NCI-H524 (cell line): Measurements from ENCODE around the gene C15orf62.

Experiments used
- DNase-seq, 2 experiments: peaks; one replicate each; lab custom pipeline; 2025; lab: John Stamatoyannopoulos, UW

The C15orf62 gene

GRCh38 chr15:40769274-40770146, at the start of gene C15orf62:
Gene C15orf62, plus strand, starts transcription at chr15:40769980. Its CDS starts 516 bp downstream, at chr15:40770496.
- DNase-seq: peak; percentile 50 to 71

- DNase-seq: no peak
Measured at GRCh38 chr15:40721701-40722100, 48.1 kb upstream of the C15orf62 start.

GRCh38 chr15:40722354-40722753, 47.4 kb upstream of the C15orf62 start:
- no peak for DNase-seq

- DNase-seq: no peak
Measured at GRCh38 chr15:40722934-40723333, 46.8 kb upstream of the C15orf62 start.

GRCh38 chr15:40723919-40724318, 45.9 kb upstream of the C15orf62 start:
- no peak for DNase-seq

- no peak for DNase-seq
Measured at GRCh38 chr15:40731034-40731433, 38.7 kb upstream of the C15orf62 start.

- DNase-seq: no peak
Measured at GRCh38 chr15:40736575-40736974, 33.2 kb upstream of the C15orf62 start.

- no peak for DNase-seq
Measured at GRCh38 chr15:40737048-40737447, 32.7 kb upstream of the C15orf62 start.

GRCh38 chr15:40739047-40739446, 30.7 kb upstream of the C15orf62 start:
- peak in 1 of 2 experiments; percentile 22 for DNase-seq

GRCh38 chr15:40739854-40740253, 29.9 kb upstream of the C15orf62 start:
- no peak for DNase-seq

GRCh38 chr15:40743485-40743901, 26.3 kb upstream of the C15orf62 start:
- no peak for DNase-seq

- DNase-seq: no peak
Measured at GRCh38 chr15:40743921-40744814, 25.6 kb upstream of the C15orf62 start.

GRCh38 chr15:40744815-40745152, 25.0 kb upstream of the C15orf62 start:
- peak in 1 of 2 experiments; percentile 69 for DNase-seq

GRCh38 chr15:40746916-40747418, 22.8 kb upstream of the C15orf62 start:
- no peak for DNase-seq

- DNase-seq: no peak
Measured at GRCh38 chr15:40747685-40748631, 21.8 kb upstream of the C15orf62 start.

- DNase-seq: no peak
Measured at GRCh38 chr15:40749151-40749630, 20.6 kb upstream of the C15orf62 start.

- no peak for DNase-seq
Measured at GRCh38 chr15:40750885-40751284, 18.9 kb upstream of the C15orf62 start.

- no peak for DNase-seq
Measured at GRCh38 chr15:40751745-40752144, 18.0 kb upstream of the C15orf62 start.

GRCh38 chr15:40754574-40754882, 15.3 kb upstream of the C15orf62 start:
- no peak for DNase-seq

- DNase-seq: peak; percentile 92 to 96
Measured at GRCh38 chr15:40754883-40755811, 14.6 kb upstream of the C15orf62 start, which contains the start of gene RMDN3. Gene RMDN3, minus strand, starts transcription at chr15:40755254. Its CDS starts 471 bp downstream, at chr15:40754783.
